HG02885 (cell line): ENCODE measurements around the gene HLA-DOA.
A peak's percentile ranks its signal among the peaks of the same experiment; 100 is the strongest.

Experiments used
- ATAC-seq: cut with Tn5 transposase; IDR thresholded peaks from one replicate; pipeline ENCODE4 v1.9.1; 2021; ENCODE audit warnings: mild to moderate bottlenecking; ENCODE audit not compliant: unreplicated experiment, poor library complexity

Gene HLA-DOA

DNA sequence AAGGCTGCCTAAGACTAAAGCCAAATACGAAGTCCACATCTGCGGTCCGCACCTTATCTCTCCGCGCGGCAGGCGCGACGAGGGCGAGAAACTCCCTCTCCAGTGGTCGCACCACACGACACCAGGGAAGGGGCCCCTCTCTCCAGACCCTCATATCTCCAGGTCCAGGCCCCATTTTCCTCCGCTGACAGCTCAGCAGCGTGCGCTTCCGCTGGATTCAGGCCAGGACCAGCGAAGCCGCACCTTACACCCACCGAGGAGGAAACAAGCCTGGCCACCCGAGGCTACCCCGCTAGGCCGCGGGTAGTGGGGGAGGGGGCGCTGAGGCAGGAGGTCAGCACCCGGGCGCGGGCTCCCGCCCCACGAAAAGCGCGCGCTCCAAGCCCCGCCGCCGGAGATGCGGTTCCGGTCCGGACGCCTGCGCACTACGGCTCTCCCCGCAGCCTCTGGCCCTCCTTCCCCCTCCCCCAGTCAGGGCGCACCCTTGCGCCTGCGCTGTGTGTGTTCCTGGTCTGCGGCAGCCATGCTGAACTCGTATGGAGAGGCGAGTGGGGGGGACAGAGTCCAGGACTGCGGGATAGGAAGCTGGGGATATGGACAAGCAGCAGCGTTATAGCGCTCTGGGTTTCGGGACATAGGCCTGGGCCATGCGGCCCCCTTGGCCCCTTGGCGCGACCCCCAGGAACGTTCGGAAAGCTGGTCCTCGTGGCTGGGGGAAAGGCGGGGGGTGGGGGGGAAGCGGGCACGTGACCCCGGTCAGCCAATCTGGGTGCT lies 41.1 kb downstream of the HLA-DOA start, which contains the start of gene BRD2:
TSS of gene BRD2 (plus strand) at position 502 of the 774 bp plus-strand sequence. CDS start 4,305 bp downstream, outside the sequence.
- peak; percentile 38 for ATAC-seq

GRCh38 chr6:32967151-32968091 lies 42.0 kb downstream of the HLA-DOA start:
- no peak for ATAC-seq

DNA sequence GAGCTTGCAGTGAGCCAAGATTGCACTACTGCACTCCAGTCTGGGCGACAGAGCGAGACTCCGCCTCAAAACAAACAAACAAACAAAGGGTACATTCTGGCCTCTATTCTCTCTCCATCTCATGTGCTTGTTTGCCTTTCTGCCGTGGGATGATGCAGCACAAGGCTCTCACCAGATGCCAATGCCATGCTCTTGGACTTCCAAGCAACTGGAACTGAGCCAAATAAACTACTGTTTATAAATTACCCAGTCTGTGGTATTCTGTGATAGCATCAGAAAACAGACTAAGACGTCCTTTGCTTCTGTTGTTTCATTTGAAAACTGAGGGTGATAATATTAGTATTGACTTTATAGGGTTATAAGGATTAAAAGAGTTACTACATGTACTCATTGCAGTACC lies 44.6 kb downstream of the HLA-DOA start:
- ATAC-seq = no peak

DNA sequence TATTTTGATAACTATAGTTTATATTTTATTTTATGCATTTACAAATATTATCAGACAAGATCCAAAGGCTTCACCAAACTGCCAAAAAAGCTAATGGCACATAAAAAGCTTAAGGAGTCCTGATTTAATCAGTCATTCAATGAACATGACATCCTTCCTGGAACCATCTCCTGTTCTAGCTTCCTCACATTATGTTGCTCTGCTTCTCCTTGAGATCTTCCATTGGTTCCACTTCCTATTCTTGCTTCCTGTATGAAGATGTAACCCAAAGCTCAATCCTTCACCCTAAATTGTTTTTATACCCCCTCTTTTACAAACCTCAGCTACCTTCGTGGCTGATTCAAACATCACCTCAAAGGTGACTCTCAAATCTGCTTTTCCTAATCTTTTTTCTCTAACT lies 45.5 kb downstream of the HLA-DOA start:
- ATAC-seq = no peak

DNA sequence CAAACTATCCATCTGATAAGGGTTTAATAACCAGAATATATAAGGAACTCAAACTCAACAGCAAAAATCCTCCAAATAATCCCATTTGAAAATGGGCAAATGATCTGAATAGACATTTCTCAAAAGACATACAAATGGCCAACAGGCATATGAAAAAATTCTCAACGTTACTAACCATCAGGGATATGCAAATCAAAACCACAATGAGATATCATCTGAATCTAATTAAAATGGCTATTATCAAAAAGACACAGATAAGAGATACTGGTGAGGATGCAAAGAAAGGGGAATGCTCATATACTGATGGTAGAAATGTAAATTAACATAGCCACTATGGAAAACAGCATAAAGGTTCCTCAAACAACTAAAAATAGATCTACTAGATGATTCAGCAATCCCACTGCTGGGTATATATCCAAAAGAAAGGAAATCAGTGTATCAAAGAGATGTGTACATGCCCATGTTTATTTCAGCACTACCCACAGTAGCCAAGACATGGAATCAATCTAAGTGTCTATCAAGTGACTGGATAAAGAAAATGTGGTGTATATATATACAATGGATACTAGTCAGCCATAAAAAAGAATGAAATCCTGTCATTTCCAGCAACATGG lies 47.1 kb downstream of the HLA-DOA start:
- ATAC-seq = no peak

DNA sequence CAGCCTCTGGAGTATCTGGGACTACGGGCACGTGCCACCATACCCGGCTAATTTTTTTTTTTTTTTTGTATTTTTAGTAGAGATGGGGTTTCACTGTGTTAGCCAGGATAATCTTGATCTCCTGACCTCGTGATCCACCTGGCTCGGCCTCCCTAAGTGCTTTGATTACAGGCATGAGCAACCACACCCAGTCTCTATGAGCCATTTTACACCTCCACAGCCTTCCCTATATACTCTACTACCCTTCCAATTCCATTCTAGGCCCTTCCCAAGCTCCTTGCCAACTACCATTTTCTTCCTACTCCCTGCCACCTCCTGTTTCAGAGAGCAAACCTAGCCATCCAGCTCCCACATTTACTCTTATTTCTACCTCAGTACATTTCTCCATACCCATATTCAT lies 48.8 kb downstream of the HLA-DOA start:
- no peak for ATAC-seq

DNA sequence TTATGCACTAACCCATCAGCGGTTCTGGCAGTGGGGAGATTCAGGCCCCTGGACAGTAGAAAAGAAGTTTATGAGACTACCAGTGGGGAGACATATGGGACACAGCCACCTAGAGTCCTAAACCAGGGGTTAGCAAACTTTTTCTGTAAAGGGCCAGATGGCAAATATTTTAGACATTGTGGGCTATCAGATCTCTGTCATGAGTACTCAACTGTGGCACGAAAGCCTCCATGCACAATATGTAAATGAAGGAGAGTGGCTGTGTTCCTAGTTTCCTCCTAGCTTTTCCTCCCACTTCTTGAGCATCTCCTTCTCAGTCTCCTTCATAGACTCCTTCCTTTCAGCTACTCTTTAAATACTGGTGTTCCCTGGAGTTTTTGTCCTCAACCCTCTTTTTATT lies 53.2 kb downstream of the HLA-DOA start:
- no peak for ATAC-seq

DNA sequence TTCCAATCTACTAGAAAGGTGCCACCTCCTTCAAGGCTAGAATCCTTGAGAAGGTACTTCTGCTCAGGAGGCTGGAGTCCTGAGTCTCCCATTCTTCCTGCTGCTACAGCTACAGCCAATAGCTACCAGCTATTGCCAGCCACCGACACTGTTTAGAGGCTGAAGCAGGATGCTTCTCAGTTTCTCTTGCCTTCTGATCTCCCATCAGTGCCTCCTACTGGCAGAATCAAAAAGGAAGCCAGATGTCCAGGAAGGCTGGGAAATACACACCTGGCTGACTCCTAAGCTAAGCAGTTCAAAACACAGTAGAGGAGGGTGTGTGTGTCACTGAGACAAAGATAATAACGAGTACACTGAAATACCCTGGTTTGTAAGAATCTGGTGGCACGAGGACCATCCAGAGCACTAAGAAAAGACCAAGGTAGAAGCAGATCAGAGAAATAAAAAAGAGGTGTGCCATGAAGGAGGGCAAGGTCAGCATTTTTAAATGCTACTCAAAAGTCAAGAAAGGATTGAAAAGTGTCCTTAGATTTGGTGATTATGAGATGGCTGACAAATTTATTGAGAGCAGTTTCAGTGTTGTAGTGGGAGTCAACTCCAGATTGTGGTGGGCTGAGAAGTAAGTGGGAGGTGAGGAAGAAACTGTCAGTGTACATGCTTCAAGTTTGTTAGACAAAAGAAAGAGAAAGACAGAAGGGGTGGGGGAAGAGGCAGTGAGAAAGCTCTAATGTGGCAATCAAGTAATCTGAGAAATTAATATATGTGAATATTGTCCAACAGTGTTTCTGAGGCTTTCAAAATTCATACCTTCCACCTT lies 54.2 kb downstream of the HLA-DOA start:
- no peak for ATAC-seq

- ATAC-seq = no peak
These were observed 55.1 kb downstream of the HLA-DOA start for GRCh38 chr6:32954267-32954666.
